ENCODE results near the gene TBCA. TPM values are rescaled to one million over a fixed set of nuclear protein-coding genes. Genes with fewer than 3 reads are reported as not detected.
A peak's percentile ranks its signal among the peaks of the same experiment; 100 is the strongest.

Gene TBCA
- total and polyA plus RNA-seq, 2 experiments from 2014 or later, result 117 to 814 TPM

GRCh38 chr5:77645158-77645994, 130.8 kb downstream of the TBCA start:
- no peak overlapping the region for H2AFZ ChIP-seq
- peaks cover 7% of the 10 kb centered on the region; the same call in 1 of the 2 replicates for H3F3A ChIP-seq (replicated peaks; ENCODE audit: low read depth)
- H3K27ac ChIP-seq (ENCODE audit: low read depth), result no peak overlapping the region
- peak overlapping the region; percentile 69 for H3K4me3 Mint-ChIP-seq
- peaks cover 35% of the 10 kb centered on the region for H3K4me1 ChIP-seq (ENCODE audit: insufficient read depth)
- H3K27me3 ChIP-seq (ENCODE audit: insufficient read depth), result peaks cover 100% of the 10 kb centered on the region
- no peaks in the 10 kb centered on the region for H3K79me2 ChIP-seq (replicated peaks; ENCODE audit: insufficient read depth)
- H3K27me3 Mint-ChIP-seq (ENCODE audit: insufficient read depth, low read depth, poor library complexity), result peaks cover 92% of the 10 kb centered on the region
- peaks cover 29% of the 10 kb centered on the region for H3K4me1 Mint-ChIP-seq
- no peaks in the 10 kb centered on the region; the same call in 2 of the 3 replicates for H3K36me3 Mint-ChIP-seq (ENCODE audit: low read depth)
- H3K27ac Mint-ChIP-seq, result no peak overlapping the region
- peaks cover 29% of the 10 kb centered on the region for H4K20me1 ChIP-seq (replicated peaks; ENCODE audit: insufficient read depth)
- H3K9me2 ChIP-seq (ENCODE audit: insufficient read depth), result no peaks in the 10 kb centered on the region; the same call in 1 of the 2 replicates
- no peaks in the 10 kb centered on the region; the same call in 2 of the 3 replicates for H3K9me3 Mint-ChIP-seq
- ATAC-seq, result peak; percentile 55
- H3K36me3 ChIP-seq (ENCODE audit: insufficient read depth), result no peaks in the 10 kb centered on the region
- DNase-seq (ENCODE audit: low spot score), result peak; percentile 72
- TF ChIP-seq ZNF114 (CRISPR knock-in tag; IDR thresholded peaks at IDR 0.05), result no peak
- TF ChIP-seq CTCF (conservative IDR thresholded peaks at IDR 0.05; ENCODE audit: low read depth in 2 of 2), result peak in 1 of 2 experiments; percentile 48; a peak in 3 of 4 replicates
- TF ChIP-seq ETS1 (IDR thresholded peaks at IDR 0.05), result no peak
- peak overlapping the region; percentile 80 for H3K4me2 ChIP-seq
- H3K4me3 ChIP-seq, result peak overlapping the region; percentile 52

DNA sequence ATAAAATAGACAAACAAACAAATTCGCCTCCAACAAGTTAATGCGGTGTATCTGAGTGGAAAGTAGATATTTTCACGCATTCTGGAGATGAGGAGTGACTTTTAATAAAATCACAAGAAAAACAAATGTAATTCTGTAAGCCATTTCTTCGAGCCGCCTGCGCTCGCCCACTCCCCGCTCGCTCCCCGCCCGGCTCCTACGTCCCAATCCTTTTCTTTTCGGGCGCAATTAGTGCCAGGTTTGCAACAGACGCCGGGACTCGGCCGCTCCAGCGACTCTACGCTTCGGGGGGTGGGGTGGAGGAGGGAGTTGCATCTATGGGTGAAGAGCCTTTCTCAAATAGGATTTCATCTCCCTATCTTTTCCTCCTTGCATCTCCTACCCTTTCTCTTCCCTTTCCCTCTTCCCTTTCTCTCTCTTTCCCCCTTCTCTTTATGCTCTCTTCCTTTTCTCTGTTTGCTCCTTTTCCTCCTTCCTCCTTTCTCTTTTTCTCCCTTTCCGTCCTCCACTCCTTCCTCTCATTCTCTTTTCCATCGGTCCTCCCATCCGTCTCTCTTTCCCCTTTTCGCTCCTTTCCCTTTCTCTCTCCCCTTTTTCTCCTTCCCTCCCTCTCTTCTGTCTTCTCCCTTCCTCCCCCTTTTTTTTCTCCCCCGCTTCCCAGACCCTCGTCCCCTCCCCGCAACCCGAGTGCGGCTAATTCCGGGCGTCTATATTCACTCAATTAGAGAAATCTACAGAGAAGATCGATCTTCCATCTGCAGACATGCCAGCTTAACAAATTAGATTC, 131.6 kb downstream of the TBCA start:
- H3K36me3 Mint-ChIP-seq (ENCODE audit: low read depth), result no peaks in the 10 kb centered on the region; the same call in 2 of the 3 replicates
- no peak overlapping the region for H3K27ac Mint-ChIP-seq
- TF ChIP-seq EZH2phosphoT487 (IDR thresholded peaks at IDR 0.05; ENCODE audit: unreplicated experiment) (peak; percentile 30), EZH2 (IDR thresholded peaks at IDR 0.05; ENCODE audit: low read depth, unreplicated experiment) (peak; percentile 86), CTCF (conservative IDR thresholded peaks at IDR 0.05; ENCODE audit: low read depth in 2 of 2) (no peak)
- ATAC-seq (peak; percentile 15), DNase-seq (ENCODE audit: low spot score) (peak; percentile 84)
- Histone ChIP-seq H4K20me1 (replicated peaks; ENCODE audit: insufficient read depth) (peaks cover 33% of the 10 kb centered on the region), H3K4me2 (peak overlapping the region; percentile 77), H3F3A (replicated peaks; ENCODE audit: low read depth) (peaks cover 11% of the 10 kb centered on the region), H3K27ac (ENCODE audit: low read depth) (no peak overlapping the region), H3K4me1 (ENCODE audit: insufficient read depth) (peaks cover 40% of the 10 kb centered on the region), H3K36me3 (ENCODE audit: insufficient read depth) (no peaks in the 10 kb centered on the region), H3K4me3 (peak overlapping the region; percentile 52), H3K9me2 (ENCODE audit: insufficient read depth) (no peaks in the 10 kb centered on the region), H2AFZ (no peak overlapping the region), H3K79me2 (replicated peaks; ENCODE audit: insufficient read depth) (no peaks in the 10 kb centered on the region), H3K27me3 (ENCODE audit: insufficient read depth) (peaks cover 100% of the 10 kb centered on the region)
- H3K4me1 Mint-ChIP-seq, result peaks cover 34% of the 10 kb centered on the region
- peaks cover 96% of the 10 kb centered on the region for H3K27me3 Mint-ChIP-seq (ENCODE audit: insufficient read depth, low read depth, poor library complexity)
- peak overlapping the region; percentile 69 for H3K4me3 Mint-ChIP-seq
- no peaks in the 10 kb centered on the region; the same call in 2 of the 3 replicates for H3K9me3 Mint-ChIP-seq
